T-cell (primary cell): Measurements from ENCODE around the gene TIMM44. TPM values are rescaled to one million over a fixed set of nuclear protein-coding genes. Genes with fewer than 3 reads are reported as not detected.

Experiments used
- ATAC-seq, 4 experiments: fragments of 200-7000 bp in 3 of 4; fragments of 150-1000 bp in 1 of 4; cut with Tn5 transposase; replicated peaks in 1 of 4; 1 replicate in 3 of 4; 2 replicates in 1 of 4; pipeline ENCODE4 v1.10.0; 2021; ENCODE audit warnings: moderate library complexity in 3 of 4, mild to moderate bottlenecking in 2 of 4, moderate number of reproducible peaks in 1 of 4
- CTCF ChIA-PET, 2 donors: fragments of 300-600 bp; sonication (Branson Sonifier 250); formaldehyde crosslinking; loops; one replicate each; lab custom pipeline; 2022; ENCODE audit warnings: antibody characterized with exemption in 2 of 2; lab: Charles Lee
- POLR2A ChIA-PET, 2 donors: fragments of 300-600 bp; sonication (Branson Sonifier 250); formaldehyde crosslinking; loops; one replicate each; lab custom pipeline; 2022; ENCODE audit warnings: antibody characterized with exemption in 2 of 2; lab: Charles Lee
- DNase-seq, 35 experiments: peaks; one replicate each; pipeline versions ENCODE4 v3.0.0 to v3.0.0-alpha.2; 2013 to 2023
- H3K27ac ChIP-seq: one replicate; pipeline ENCODE4 v1.5.1; 2013; ENCODE audit warnings: low read length
- H3K27me3 ChIP-seq, 2 experiments: replicated peaks in 1 of 2; 1 replicate in 1 of 2; 2 replicates in 1 of 2; pipeline versions ENCODE4 v1.6.1 to v1.7.0; 2013; ENCODE audit warnings: low read length in 1 of 2, mixed read lengths in 1 of 2; ENCODE audit not compliant: control insufficient read depth in 2 of 2, insufficient read depth in 2 of 2; ENCODE audit errors: extremely low read depth in 1 of 2
- H3K36me3 ChIP-seq, 2 donors: 1 replicate in 1 of 2; 2 replicates in 1 of 2; pipeline versions ENCODE4 v1.6.1 to v1.7.0; 2013; ENCODE audit warnings: low read length in 1 of 2; ENCODE audit not compliant: control insufficient read depth in 2 of 2, insufficient read depth in 1 of 2; ENCODE audit errors: extremely low read depth in 1 of 2
- H3K4me1 ChIP-seq, 2 experiments: 1 replicate in 1 of 2; 2 replicates in 1 of 2; pipeline versions ENCODE4 v1.6.1 to v1.7.0; 2013; ENCODE audit warnings: low read length in 2 of 2, mixed read lengths in 1 of 2; ENCODE audit not compliant: insufficient read depth in 2 of 2, control insufficient read depth in 1 of 2; ENCODE audit errors: extremely low read depth in 1 of 2
- H3K4me3 ChIP-seq, 2 donors: 1 replicate in 1 of 2; 2 replicates in 1 of 2; pipeline versions ENCODE4 v1.5.1 to v1.7.0; 2013; ENCODE audit warnings: mild to moderate bottlenecking in 2 of 2, low read length in 1 of 2, moderate library complexity in 1 of 2; ENCODE audit not compliant: control insufficient read depth in 1 of 2; ENCODE audit errors: extremely low read depth in 1 of 2
- H3K9me3 ChIP-seq: 2 replicates; pipeline ENCODE4 v1.7.0; 2013
- H3K27ac Mint-ChIP-seq, 2 donors: one replicate each; pipeline ENCODE4 v1.8.0; 2020 to 2021; ENCODE audit warnings: mild to moderate bottlenecking in 2 of 2, mixed read lengths in 2 of 2
- H3K27me3 Mint-ChIP-seq, 2 donors: one replicate each; pipeline ENCODE4 v1.8.0; 2021 to 2022; ENCODE audit warnings: mixed read lengths in 2 of 2
- H3K36me3 Mint-ChIP-seq: one replicate; pipeline ENCODE4 v1.8.0; 2021; ENCODE audit warnings: mixed read lengths
- H3K4me1 Mint-ChIP-seq, 3 donors: one replicate each; pipeline ENCODE4 v1.8.0; 2020 to 2022; ENCODE audit warnings: mixed read lengths in 3 of 3, mild to moderate bottlenecking in 1 of 3
- H3K4me3 Mint-ChIP-seq, 3 donors: one replicate each; pipeline ENCODE4 v1.8.0; 2020 to 2022; ENCODE audit warnings: mild to moderate bottlenecking in 3 of 3, mixed read lengths in 3 of 3, moderate library complexity in 3 of 3
- H3K9me3 Mint-ChIP-seq, 3 donors: one replicate each; pipeline ENCODE4 v1.8.0; 2020 to 2022; ENCODE audit warnings: mixed read lengths in 3 of 3
- WGBS: methylation state at CpG from one replicate; pipeline ENCODE4 v1.1.5; 2013; ENCODE audit warnings: missing lambda C conversion rate; ENCODE audit not compliant: insufficient coverage; 5-methylcytosine and 5-hydroxymethylcytosine counted together
- total RNA-seq, 35 experiments: library from RNA in 6 of 35; stranded (reverse) in 6 of 35; fragments of 120-200 nt in 1 of 35; gene quantifications; one replicate each; pipeline versions ENCODE4 v1.2.1 to v1.2.4 and lab custom pipeline; 2013 to 2026

TIMM44 gene
- total RNA-seq, 5 donors from 2014 or later (not counting 1 experiment from before 2014, with no cell fraction given): 72.7 to 99.4 (median 90.3) TPM

DNA sequence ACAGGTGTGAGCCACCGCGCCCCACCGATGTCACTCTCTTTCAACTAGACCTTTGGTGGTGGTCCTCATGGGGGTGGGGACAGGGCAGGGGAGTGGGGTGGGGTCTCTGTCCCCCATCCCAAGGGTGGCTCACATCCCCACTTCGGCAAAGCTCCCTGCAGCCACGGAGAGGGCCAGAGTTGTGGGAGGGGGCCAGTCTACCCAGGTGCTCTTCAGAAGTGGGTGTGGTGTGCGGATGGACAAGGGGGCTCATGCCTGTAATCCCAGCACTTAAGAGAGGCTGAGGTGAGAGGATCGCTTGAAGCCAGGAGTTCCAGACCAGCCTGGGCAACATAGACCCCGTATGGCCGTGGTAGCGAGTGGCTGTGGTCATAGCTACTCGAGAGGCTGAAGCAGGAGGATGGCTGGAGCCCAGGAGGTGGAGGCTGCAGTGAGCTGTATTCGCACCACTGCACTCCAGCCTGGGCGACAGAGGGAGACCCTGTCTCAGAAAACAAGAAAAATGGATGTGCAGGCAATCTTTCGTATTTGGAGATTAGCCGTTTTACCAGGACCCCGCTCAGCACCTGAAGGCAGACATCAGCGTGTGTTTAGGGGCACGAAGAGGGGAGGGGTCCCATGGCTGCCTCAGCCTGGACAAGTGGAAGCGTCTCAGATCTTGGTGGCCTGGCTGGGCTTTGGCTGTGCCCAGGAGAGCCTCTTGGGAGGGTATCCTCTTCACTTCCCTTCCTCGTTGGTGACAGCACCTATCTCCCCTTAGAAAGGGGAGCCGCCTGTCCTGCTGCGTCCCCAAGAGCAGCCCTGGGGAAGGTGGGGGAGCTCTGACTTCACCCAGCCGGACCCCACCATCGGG is 28.0 kb downstream of the TIMM44 start:
- 53% methylated on average over 19 of the region's 24 CpGs for WGBS
- H3K4me1 Mint-ChIP-seq: peaks cover 16 to 30% (median 26%) of the 10 kb centered on the region in 3 donors
- peaks cover 10 to 38% of the 10 kb centered on the region in 2 donors for H3K27me3 Mint-ChIP-seq
- no peak overlapping the region for H3K27ac ChIP-seq
- H3K9me3 Mint-ChIP-seq: no peaks in the 10 kb centered on the region
- peak overlapping the region in 1 of 2 donors; percentile 27 for H3K27ac Mint-ChIP-seq
- ATAC-seq (no peak), DNase-seq (no peak)
- H3K4me3 ChIP-seq: peak overlapping the region; percentile 31 to 38
- peaks cover 20% of the 10 kb centered on the region for H3K36me3 Mint-ChIP-seq
- peaks cover 10 to 46% of the 10 kb centered on the region in 2 experiments for H3K4me1 ChIP-seq
- POLR2A ChIA-PET: interaction anchor here in 1 of 2 donors (1.0 kb wide), 1 partner anchor 11 kb away, joined by 4 read pairs; the partner anchor contains the start of gene MAP2K7
- H3K4me3 Mint-ChIP-seq: peak overlapping the region; percentile 43 to 72 (median 58)
- H3K9me3 ChIP-seq: no peaks in the 10 kb centered on the region
- CTCF ChIA-PET: no interaction called here
- peaks cover 9 to 23% of the 10 kb centered on the region in 2 donors for H3K36me3 ChIP-seq
- H3K27me3 ChIP-seq: peaks cover 3 to 54% of the 10 kb centered on the region in 2 experiments

GRCh38 chr19:7914598-7915045 is 28.8 kb downstream of the TIMM44 start, which contains the start of gene TGFBR3L:
TGFBR3L (plus strand) TSS chr19:7914830.
- Mint-ChIP-seq H3K4me1 (peaks cover 9 to 24% (median 20%) of the 10 kb centered on the region in 3 donors), H3K4me3 (peak within 1 kb of the TSS; percentile 43 to 72 (median 58)), H3K27me3 (peaks cover 7 to 33% of the 10 kb centered on the region in 2 donors), H3K36me3 (peaks cover 21% of the 10 kb centered on the region), H3K27ac (peak within 1 kb of the TSS in 1 of 2 donors; percentile 27), H3K9me3 (no peaks in the 10 kb centered on the region)
- Histone ChIP-seq H3K4me3 (peak within 1 kb of the TSS in 1 of 2 donors; percentile 38), H3K27me3 (peaks cover 3 to 51% of the 10 kb centered on the region in 2 experiments), H3K27ac (no peak within 1 kb of the TSS), H3K36me3 (peaks cover 14 to 30% of the 10 kb centered on the region in 2 donors), H3K9me3 (no peaks in the 10 kb centered on the region), H3K4me1 (peaks cover 7 to 41% of the 10 kb centered on the region in 2 experiments)
- ChIA-PET CTCF (no interaction called here), POLR2A (no interaction called here)
- DNase-seq (no peak), ATAC-seq (no peak)
- 92% methylated on average over 4 of the region's 12 CpGs for WGBS

GRCh38 chr19:7914099-7914498 is 29.4 kb downstream of the TIMM44 start:
- Mint-ChIP-seq H3K36me3 (peaks cover 21% of the 10 kb centered on the region), H3K27me3 (peaks cover 6 to 33% of the 10 kb centered on the region in 2 donors), H3K9me3 (no peaks in the 10 kb centered on the region), H3K4me1 (peaks cover 6 to 20% (median 17%) of the 10 kb centered on the region in 3 donors), H3K27ac (no peak overlapping the region), H3K4me3 (no peak overlapping the region)
- peaks cover 7 to 36% of the 10 kb centered on the region in 2 experiments for H3K4me1 ChIP-seq
- DNase-seq (no peak), ATAC-seq (no peak)
- H3K27me3 ChIP-seq: peaks cover 3 to 46% of the 10 kb centered on the region in 2 experiments
- ChIA-PET CTCF (no interaction called here), POLR2A (no interaction called here)
- no CpG with 5 or more reads among the region's 12 CpGs for WGBS
- peaks cover 19 to 30% of the 10 kb centered on the region in 2 donors for H3K36me3 ChIP-seq
- H3K27ac ChIP-seq: no peak overlapping the region
- no peaks in the 10 kb centered on the region for H3K9me3 ChIP-seq
- no peak overlapping the region for H3K4me3 ChIP-seq

DNA sequence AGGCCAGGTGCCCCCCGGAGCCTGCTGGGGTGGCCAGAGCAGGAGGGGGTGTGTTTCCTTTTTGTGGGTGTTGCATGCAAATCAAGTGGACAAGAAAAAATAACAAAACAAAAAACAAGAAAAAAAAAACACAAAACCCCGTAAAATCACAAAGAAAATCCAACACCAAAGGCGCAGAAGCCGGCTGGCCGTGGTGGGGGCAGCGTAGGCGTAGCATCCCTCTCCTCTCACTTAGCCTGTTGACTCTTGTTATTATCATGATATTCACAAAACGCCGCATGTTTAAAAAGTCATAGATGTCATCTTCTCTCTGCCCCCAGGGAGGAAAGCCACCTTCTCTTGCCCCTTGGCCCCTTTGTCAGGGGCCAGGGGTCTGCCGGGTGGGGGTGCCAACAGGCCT is 29.8 kb downstream of the TIMM44 start:
- Histone ChIP-seq H3K27ac (no peak overlapping the region), H3K27me3 (peaks cover 3 to 41% of the 10 kb centered on the region in 2 experiments), H3K4me1 (peaks cover 7 to 36% of the 10 kb centered on the region in 2 experiments), H3K36me3 (peaks cover 20 to 30% of the 10 kb centered on the region in 2 donors), H3K9me3 (no peaks in the 10 kb centered on the region), H3K4me3 (no peak overlapping the region)
- Mint-ChIP-seq H3K9me3 (no peaks in the 10 kb centered on the region), H3K4me3 (no peak overlapping the region), H3K4me1 (peaks cover 6 to 20% (median 17%) of the 10 kb centered on the region in 3 donors), H3K27ac (no peak overlapping the region), H3K36me3 (peaks cover 21% of the 10 kb centered on the region), H3K27me3 (peaks cover 6 to 33% of the 10 kb centered on the region in 2 donors)
- ATAC-seq: no peak
- CTCF ChIA-PET: no interaction called here
- POLR2A ChIA-PET: no interaction called here
- no peak for DNase-seq
- WGBS: 82% methylated on average over 6 of the region's 10 CpGs

GRCh38 chr19:7912697-7913564 is 30.5 kb downstream of the TIMM44 start:
- H3K36me3 ChIP-seq: peaks cover 20 to 34% of the 10 kb centered on the region in 2 donors

More at GRCh38 chr19:7912697-7913564, 30.5 kb downstream of the TIMM44 start:
- ATAC-seq: no peak
- no peak overlapping the region for H3K4me3 Mint-ChIP-seq
- H3K4me1 ChIP-seq: peaks cover 6 to 33% of the 10 kb centered on the region in 2 experiments
- peaks cover 21% of the 10 kb centered on the region for H3K36me3 Mint-ChIP-seq
- no peak overlapping the region for H3K4me3 ChIP-seq
- peaks cover 2 to 15% (median 12%) of the 10 kb centered on the region in 3 donors for H3K4me1 Mint-ChIP-seq
- no peak overlapping the region for H3K27ac ChIP-seq
- ChIA-PET POLR2A (interaction anchor here in 1 of 2 donors (1.0 kb wide), 1 partner anchor 8 kb away, joined by 5 read pairs; the partner anchor contains the start of gene SNAPC2), CTCF (no interaction called here)
- no peak for DNase-seq
- H3K27me3 ChIP-seq: peaks cover 0 to 34% of the 10 kb centered on the region in 2 experiments
- peaks cover 6 to 26% of the 10 kb centered on the region in 2 donors for H3K27me3 Mint-ChIP-seq
- no peak overlapping the region for H3K27ac Mint-ChIP-seq
- no peaks in the 10 kb centered on the region for H3K9me3 Mint-ChIP-seq
- WGBS: 94% methylated on average over 22 of the region's 39 CpGs
- H3K9me3 ChIP-seq: no peaks in the 10 kb centered on the region
